Measurements from ENCODE around the gene PPP6C. TPM values are rescaled to one million over a fixed set of nuclear protein-coding genes. Genes with fewer than 3 reads are reported as not detected.
A peak's percentile ranks its signal among the peaks of the same experiment; 100 is the strongest.
"Not testable (repeated sequence)": the region's sequence is repeated elsewhere in the genome, so short reads cannot be mapped to it uniquely, and the experiment has no call there.

Gene PPP6C
- total RNA-seq, 4 donors from 2014 or later, result 18.0 to 31.3 (median 26.6) TPM

GRCh38 chr9:125126019-125126746 is 63.4 kb downstream of the PPP6C start:
- Histone ChIP-seq H3K4me1 (peaks cover 0 to 18% (median 0%) of the 10 kb centered on the region in 3 donors), H3K36me3 (no peaks in the 10 kb centered on the region), H3K27me3 (no peaks in the 10 kb centered on the region), H3K4me3 (no peak overlapping the region), H3K9me3 (no peaks in the 10 kb centered on the region), H3K27ac (peak overlapping the region in 2 of 4 donors; percentile 17 to 54)
- 76 to 88% methylated on average over 1 to 2 of the region's 2 CpGs for WGBS, 2 donors
- intact Hi-C loops (cut with DNase I), result no loop called here
- DNase-seq, result peak; percentile 46
- TF ChIP-seq POLR2A (IDR thresholded peaks at IDR 0.05) (no peak), CTCF (IDR thresholded peaks at IDR 0.05) (no peak)

GRCh38 chr9:125125523-125125922 is 64.1 kb downstream of the PPP6C start:
- Histone ChIP-seq H3K36me3 (no peaks in the 10 kb centered on the region), H3K27ac (no peak overlapping the region), H3K27me3 (no peaks in the 10 kb centered on the region), H3K9me3 (no peaks in the 10 kb centered on the region), H3K4me3 (no peak overlapping the region), H3K4me1 (peaks cover 0 to 18% (median 0%) of the 10 kb centered on the region in 3 donors)
- intact Hi-C loops (cut with DNase I), result no loop called here
- DNase-seq, result no peak
- WGBS, 2 donors, result 87 to 89% methylated on average over 6 to 7 of the region's 7 CpGs
- TF ChIP-seq CTCF (IDR thresholded peaks at IDR 0.05) (no peak), POLR2A (IDR thresholded peaks at IDR 0.05) (no peak)

GRCh38 chr9:125121146-125121545 is 68.5 kb downstream of the PPP6C start:
- H3K36me3 ChIP-seq, result no peaks in the 10 kb centered on the region
- H3K27me3 ChIP-seq, result no peaks in the 10 kb centered on the region
- H3K9me3 ChIP-seq, result no peaks in the 10 kb centered on the region
- H3K4me1 ChIP-seq, result peaks cover 0 to 11% (median 0%) of the 10 kb centered on the region in 3 donors
- intact Hi-C loops (cut with DNase I), result no loop called here
- WGBS, 2 donors, result 40 to 45% methylated on average over 2 of the region's 2 CpGs
- no peak overlapping the region for H3K27ac ChIP-seq
- TF ChIP-seq POLR2A (IDR thresholded peaks at IDR 0.05), result no peak
- TF ChIP-seq CTCF (IDR thresholded peaks at IDR 0.05), result no peak
- no peak for DNase-seq
- no peak overlapping the region for H3K4me3 ChIP-seq

- Histone ChIP-seq H3K27me3 (no peaks in the 10 kb centered on the region), H3K36me3 (no peaks in the 10 kb centered on the region), H3K9me3 (no peaks in the 10 kb centered on the region), H3K4me3 (no peak overlapping the region), H3K27ac (no peak overlapping the region), H3K4me1 (no peaks in the 10 kb centered on the region)
- TF ChIP-seq CTCF (IDR thresholded peaks at IDR 0.05), result no peak
- TF ChIP-seq POLR2A (IDR thresholded peaks at IDR 0.05), result no peak
- no peak for DNase-seq
- 58 to 70% methylated on average over 4 of the region's 4 CpGs for WGBS, 2 donors
- intact Hi-C loops (cut with DNase I), result no loop called here
Observed at GRCh38 chr9:125119643-125120286, 69.8 kb downstream of the PPP6C start.

GRCh38 chr9:125118696-125119095 is 70.9 kb downstream of the PPP6C start:
- DNase-seq; H3K4me3 ChIP-seq; H3K4me1 ChIP-seq; H3K9me3 ChIP-seq; H3K36me3 ChIP-seq; H3K27ac ChIP-seq; H3K27me3 ChIP-seq; intact Hi-C loops (cut with DNase I): not testable (repeated sequence)
- 70 to 93% methylated on average over 2 of the region's 2 CpGs for WGBS, 2 donors

- H3K27ac ChIP-seq; intact Hi-C loops (cut with DNase I); H3K36me3 ChIP-seq; H3K4me3 ChIP-seq; H3K27me3 ChIP-seq; DNase-seq; H3K4me1 ChIP-seq; H3K9me3 ChIP-seq: not testable (repeated sequence)
- WGBS, 2 donors, result 93 to 94% methylated on average over 4 of the region's 4 CpGs
Observed at GRCh38 chr9:125114503-125114902, 75.1 kb downstream of the PPP6C start.

Measured in esophagus squamous epithelium (tissue), 5 donors.